Left hindlimb (tissue), 1 donor: ENCODE results near the gene ARFRP1.
"Not testable (repeated sequence)": the region's sequence is repeated elsewhere in the genome, so short reads cannot be mapped to it uniquely, and the experiment has no call there.

ENCODE experiments used
- DNase-seq: peaks from one replicate; pipeline ENCODE4 v3.0.0-alpha.2; 2018

ARFRP1 gene

DNA sequence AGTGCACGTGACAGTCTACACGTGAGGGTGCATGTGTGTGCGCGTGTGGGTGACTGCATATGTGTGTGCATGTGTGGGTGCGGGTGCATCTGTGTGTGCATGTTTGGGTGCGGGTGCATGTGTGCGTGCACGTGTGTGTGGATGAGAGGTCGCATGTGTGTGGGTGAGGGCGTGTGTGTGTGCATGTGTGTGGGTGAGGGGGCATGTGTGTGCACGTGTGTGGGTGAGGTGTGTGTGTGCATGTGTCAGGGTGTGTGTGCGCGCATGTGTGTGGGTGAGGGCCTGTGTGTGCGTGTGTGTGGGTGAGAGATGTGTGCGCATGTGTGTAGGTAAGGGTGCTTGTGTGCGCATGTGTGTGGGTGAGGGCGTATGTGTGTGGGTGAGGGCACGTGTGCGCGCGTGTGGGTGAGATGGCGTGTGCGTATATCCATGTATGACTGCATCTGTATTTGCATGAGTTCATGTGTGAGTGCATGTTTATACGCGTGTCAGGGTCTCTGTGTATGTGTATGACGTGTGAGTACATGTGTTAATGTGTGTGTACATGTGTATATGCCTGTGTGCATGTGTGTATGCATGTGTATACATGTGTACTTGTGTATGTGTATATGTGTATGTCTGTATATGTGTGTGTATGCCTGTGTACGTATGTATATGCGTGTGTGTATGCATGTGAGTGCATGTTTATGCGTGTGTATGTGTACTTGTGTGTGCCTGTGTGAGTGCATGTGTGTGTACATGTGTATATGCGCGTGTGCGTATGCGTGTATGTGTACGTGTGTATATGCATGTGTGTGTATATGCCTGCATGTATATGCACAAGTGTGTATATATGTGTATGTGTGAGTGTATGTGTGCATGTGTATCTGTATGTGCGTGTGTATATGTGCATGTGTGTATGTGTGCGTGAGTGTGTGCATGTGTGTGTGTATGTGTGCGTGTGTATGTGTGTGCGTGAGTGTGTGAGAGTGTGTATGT lies 24.6 kb upstream of the ARFRP1 start:
- no peak for DNase-seq

DNA sequence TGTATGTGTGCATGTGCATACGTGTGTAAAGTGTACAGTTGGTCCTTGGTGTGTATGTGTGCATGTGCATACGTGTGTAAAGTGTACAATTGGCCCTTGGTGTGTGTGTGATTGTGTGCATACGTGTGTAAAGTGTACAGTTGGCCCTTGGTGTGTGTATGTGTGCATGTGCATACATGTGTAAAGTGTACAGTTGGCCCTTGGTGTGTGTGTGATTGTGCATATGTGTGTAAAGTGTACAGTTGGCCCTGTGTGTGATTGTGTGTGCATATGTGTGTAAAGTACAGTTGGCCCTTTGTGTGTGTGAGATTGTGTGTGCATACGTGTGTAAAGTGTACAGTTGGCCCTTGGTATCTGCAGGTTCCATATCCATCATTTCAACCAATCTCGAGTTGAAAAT lies 23.6 kb upstream of the ARFRP1 start:
- DNase-seq: no peak

DNA sequence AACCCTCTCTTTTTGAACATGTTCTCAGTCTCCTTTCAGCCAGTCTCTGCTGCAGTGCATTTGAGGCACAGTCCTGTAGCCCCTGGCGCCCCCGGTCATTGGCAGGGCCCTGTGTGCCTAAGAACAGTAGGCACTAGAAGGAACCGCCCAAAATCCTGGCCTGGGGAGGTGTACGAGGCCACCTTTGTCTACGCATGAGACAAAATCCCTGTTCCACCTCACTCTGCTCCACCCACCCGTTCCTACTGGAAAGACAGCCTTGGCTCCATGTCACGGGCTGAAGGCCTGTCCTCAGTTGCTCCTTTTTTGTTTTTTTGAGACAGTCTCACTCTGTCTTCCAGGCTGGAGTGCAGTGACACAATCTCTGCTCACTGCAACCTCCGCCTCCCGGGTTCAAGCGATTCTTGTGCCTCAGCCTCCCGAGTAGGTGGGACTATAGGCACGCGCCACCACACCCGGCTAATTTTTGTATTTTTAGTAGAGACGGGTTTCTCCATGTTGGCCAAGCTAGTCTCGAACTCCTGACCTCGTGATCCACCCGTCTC lies 22.5 kb upstream of the ARFRP1 start:
- not testable (repeated sequence) for DNase-seq

DNA sequence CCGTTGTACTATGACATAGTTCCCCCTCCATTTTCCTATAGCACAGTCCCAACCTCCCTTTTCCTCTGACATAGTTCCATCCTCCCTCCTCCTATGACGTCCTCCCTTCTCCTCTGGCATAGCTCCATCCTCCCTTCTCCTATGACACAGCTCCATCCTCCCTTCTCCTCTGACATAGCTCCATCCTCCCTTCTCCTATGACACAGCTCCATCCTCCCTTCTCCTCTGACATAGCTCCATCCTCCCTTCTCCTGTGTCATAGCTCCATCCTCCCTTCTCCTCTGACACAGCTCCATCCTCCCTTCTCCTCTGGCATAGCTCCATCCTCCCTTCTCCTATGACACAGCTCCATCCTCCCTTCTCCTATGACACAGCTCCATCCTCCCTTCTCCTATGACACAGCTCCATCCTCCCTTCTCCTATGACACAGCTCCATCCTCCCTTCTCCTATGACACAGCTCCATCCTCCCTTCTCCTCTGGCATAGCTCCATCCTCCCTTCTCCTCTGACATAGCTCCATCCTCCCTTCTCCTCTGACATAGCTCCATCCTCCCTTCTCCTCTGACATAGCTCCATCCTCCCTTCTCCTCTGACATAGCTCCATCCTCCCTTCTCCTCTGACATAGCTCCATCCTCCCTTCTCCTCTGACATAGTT lies 15.3 kb upstream of the ARFRP1 start:
- not testable (repeated sequence) for DNase-seq

DNA sequence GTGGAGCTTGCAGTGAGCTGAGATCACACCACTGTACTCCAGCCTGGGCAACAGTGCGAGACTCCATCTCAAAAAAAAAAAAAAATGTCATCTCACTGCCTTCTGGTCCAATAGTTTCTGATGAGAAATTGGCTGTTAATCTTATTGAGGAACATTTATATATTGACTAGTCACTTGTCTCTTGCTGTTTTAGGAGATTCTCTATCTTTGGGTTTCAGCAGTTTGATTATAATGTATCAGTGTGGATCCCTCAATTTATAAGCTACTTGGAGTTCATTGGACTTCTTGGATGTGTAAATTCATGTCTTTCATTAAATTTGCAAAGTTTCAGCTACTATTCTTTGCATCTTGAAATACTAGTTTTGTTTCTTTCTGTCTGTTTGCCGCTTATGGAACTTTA lies 11.2 kb upstream of the ARFRP1 start:
- DNase-seq: no peak

DNA sequence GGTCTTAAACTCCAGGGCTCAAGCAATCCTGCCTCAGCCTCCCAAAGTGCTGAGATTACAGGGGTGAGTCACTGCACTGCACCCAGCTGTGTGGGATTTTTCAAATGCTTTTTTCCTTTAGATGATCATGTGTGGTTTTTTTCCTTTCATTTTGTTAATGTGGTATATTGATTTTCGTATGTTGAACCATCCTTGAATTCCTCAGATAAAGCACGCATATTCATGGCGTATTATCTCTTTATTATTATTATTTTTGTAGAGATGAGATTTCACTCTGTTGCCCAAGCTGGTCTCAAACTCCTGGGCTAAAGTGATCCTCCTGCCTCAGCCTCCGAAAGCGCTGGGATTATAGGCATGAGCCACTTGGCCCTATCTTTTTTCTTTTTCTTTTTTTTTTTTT lies 7.1 kb upstream of the ARFRP1 start:
- DNase-seq: no peak

DNA sequence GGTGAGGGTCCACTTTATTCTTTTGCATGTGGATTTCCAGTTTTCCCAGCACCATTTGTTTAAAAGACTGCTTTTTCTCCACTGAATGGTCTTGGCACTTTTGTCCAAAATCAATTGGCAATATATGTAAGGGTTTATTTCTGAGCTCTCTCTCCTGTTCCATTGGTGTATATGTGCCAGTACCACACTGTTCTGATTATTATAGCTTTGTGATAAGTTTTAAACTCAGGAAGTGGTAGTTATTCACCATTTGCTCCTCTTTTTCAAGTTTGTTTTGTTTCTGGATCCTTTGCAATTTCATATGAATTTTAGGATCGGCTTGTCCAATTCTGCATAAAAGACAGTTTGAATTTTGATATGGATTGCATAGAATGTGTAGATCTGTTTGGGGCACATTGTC lies 4.4 kb upstream of the ARFRP1 start:
- no peak for DNase-seq

DNA sequence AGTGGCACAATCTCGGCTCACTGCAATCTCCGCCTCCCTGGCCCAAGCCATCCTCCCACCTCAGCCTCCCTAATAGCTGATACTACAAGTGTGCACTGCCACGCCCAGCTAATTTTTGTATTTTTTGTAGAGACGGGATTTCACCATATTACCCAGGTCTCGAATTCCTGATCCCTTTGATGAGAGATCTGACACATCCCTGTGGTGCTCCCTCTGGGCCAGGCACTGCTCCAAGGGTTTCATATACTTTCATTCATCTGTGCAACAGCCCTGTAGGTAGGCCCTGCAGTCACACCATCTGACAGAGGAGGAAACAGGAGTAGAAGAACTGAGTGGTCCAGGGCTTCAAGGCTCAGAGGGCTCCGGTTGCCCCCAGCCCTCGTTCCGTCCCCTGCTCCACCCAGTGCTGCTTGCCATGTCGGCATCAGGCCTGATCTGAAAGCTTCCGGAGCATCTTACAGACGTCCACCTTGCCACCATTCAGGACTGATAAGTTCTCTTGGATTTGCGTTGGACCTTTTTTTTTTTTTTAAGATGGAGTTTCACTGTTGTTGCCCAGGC lies 3.4 kb upstream of the ARFRP1 start:
- DNase-seq: no peak

DNA sequence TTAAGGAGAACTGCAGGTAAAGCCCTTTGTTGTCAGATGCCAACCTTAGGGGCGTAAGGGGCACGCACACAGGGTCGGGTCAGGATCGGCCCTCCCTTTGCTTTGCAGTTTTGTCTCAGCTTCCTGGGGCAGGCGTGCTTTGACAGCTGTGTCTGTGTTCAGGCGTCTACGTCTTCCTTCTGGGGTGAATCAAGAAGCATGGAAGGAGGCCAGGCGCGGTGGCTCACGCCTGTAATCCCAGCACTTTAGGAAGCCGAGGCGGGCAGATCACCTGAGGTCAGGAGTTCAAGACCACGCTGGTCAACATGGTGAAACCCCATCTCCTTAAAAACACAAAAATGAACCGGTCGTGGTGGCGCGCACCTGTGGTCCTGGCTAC lies 1.4 kb upstream of the ARFRP1 start:
- DNase-seq: no peak

DNA sequence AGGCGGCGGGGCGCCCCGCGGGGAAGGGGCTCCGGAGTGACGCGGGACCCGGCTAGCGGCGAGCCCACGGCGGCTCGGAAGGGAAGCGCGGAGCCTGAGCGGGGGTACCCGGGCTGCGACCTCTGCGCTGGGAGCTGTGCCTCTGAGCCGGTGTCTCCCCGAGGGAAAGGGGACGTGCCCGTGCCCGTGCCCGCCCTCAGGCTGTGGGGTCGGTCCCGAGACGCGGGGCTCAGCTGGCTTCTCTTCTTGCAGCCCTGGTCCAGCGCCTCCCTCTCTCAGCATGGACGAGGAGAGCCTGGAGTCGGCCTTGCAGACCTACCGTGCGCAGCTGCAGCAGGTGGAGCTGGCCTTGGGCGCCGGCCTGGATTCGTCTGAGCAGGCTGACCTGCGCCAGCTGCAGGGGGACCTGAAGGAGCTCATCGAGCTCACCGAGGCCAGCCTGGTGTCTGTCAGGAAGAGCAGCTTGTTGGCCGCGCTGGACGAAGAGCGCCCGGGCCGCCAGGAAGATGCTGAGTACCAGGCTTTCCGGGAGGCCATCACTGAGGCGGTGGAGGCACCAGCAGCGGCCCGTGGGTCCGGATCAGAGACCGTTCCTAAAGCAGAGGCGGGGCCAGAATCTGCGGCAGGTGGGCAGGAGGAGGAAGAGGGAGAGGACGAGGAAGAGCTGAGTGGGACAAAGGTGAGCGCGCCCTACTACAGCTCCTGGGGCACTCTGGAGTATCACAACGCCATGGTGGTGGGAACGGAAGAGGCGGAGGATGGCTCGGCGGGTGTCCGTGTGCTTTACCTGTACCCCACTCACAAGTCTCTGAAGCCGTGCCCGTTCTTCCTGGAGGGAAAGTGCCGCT lies 749 bp upstream of the ARFRP1 start:
- DNase-seq: no peak

DNA sequence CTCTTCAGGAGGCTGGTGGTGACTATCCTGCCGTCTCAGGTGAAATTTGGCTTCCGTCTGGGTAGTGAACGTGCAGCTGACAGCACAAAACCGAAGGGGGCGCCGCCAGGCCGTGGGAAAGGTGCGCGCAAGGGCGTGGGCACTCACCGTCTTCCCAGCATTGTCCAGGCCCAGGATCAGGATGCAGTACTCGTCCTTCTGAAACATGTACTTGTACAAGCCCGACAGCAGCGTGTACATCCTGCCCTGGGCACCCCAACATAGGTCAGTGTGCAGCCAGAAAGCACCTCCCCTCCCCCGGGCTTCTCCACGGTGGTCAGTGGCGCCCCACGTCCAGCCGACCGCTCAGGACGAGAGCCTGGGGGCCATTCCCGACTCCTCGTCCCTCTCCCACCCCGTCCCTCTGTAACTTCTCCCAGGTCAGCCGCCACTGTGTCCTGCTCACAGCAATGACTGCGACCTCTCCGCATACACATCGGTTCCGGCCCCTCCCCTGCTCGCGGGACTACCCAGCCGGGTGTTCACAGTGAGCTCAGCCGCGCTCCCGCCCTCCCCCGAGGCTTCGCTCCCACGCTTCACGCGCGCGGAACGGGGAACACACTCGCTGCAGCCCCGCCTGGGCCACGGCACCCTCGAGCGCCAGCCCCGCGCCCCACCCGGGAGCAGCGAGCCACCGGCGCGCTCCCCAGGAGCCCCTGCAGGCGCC lies 771 bp downstream of the ARFRP1 start:
- peak; percentile 46 for DNase-seq

DNA sequence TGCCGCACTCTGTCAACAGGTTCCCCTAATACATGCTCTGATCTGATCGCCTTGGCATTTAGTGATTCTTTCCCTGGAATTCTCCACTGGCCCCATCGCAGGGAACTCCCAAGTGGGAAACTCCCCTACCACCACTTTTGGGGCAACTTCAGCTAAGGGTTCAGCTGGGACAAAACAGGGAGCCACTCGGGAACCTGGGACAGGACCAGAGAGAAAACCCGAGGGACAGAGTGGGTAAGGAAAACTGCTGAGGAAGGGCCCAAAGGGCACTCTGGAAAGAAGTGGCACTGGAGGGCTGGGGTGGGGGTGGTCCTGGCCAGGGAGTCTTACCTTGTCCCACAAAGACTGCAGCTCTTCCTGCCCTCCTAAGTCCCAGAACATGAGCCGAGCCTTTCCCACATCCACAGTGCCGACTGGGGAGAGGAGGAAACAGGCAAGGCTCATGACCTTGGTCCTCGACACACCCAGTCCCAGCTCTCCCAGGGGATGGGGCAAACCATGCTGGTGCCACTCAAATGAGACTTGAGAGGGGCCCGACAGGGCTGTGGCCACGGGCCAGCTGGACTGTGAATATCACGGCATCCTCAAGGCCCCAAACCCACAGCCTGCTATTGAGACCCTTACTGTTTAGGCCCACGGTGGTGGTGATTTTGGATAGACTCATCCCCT lies 1.6 kb downstream of the ARFRP1 start:
- DNase-seq: no peak

DNA sequence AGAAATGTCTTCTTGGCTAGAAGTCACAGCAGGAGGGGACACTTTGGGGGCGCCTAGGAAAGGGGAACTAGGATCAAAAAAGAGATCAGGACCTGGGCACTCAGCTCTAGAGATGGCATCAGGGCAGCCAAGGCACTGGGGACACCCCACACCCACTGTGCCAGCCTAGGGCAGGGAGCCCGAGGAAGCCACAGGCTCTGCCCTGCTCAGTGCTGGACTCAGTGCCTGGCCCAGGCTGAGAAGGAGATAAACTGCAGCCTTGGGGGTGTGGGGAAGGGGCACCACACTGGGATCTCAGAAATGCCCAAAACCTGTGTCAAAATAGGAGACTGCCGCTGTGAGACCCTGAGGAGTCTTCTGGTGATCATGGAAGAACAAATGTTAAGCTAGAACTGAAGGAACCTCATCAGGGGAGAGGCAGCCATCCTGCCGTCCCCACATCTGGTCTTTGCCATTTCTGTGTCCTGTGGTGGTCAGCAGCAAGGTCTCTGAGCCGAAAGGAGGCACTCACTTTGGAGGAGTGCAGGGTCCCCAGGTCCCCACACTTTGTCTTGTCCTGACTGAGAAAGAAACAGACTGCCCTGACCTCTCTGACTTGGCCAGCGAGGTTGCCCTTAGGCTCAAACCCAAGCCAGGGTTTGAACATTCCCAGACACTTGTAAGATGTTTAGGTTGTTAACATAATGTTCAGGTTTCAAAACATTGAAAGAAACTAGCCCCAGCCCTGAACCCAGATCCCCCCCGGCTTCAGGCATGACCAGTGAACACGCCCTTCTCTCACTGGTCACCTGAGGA lies 2.3 kb downstream of the ARFRP1 start:
- DNase-seq: no peak

DNA sequence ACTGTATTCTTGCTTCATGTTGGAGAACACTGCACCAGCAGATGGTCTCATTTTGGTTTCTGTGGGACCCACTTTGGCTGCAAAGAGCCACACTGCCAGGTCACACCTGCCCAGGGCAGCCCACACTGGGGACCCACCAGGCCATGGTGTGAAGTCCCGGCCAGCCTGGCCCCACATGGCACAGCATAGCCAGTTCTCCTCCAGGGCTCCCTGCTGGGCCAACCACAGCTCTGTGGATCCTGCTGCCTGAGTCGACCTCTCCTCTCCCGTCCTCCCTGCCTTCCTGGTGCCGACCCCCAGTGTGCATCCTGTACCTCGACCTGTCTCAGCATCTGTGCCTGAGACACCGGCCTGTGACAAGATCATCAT lies 3.0 kb downstream of the ARFRP1 start:
- DNase-seq: no peak

DNA sequence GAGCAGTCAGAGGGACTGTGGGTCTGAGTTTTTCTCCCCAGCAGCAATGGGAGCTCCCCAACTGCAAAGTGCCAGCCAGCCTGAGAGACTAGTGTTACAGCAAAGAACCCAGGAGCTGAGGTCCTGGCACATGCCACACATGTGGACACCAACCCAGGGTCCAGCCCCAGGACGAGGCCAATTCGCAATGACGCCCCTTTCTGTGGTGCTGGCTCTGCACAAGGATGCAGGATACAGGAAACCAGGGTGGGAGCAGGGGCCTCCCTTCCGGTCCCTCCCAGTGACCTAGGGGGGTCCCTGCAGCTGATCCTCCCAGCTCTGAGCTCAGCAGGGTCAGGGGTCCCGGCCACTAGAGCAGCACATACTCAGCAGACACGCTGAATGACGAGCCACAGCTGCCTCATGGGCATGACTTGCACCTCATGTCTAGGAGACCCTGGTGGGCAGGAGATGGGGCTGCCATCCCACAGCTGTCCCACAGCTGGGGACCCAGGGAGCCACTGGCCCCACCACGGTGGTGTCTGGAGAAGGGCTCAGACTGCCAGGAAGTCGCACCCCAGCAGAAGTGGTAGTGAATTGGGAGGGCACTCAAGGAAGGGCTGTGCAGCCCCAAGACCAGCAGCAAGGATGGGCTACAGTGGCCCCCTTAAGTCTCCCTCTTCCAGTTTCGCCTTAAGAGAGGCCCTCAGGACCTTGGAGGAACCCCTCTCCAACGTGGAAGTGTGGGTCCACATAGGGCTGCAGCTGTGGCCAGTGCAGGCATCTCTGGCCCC lies 3.6 kb downstream of the ARFRP1 start:
- DNase-seq: no peak

DNA sequence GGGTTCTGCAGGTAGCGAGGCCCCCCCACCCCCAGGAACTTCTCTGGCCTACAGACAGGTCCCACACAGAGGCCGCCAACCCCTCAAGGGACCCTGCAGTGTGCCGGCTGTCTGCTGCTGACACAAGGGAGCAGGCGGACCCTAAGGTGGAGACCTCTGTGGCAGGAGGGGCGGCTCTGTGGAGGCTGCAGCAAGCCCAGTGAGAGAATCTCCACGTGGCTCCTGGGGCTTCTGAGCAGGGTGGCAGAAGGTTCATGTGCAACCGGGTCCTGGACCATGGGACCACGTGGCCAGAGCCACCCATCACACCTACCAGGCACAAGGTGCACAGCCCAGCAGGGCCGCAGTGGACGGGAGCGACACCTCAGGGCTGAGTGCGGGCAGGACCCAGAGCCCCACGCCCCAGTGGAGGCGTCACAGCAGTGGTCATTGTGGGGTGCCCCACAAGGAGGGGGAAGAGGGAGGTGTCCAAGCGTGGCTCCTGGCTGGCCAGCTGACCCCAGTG lies 4.3 kb downstream of the ARFRP1 start:
- no peak for DNase-seq

DNA sequence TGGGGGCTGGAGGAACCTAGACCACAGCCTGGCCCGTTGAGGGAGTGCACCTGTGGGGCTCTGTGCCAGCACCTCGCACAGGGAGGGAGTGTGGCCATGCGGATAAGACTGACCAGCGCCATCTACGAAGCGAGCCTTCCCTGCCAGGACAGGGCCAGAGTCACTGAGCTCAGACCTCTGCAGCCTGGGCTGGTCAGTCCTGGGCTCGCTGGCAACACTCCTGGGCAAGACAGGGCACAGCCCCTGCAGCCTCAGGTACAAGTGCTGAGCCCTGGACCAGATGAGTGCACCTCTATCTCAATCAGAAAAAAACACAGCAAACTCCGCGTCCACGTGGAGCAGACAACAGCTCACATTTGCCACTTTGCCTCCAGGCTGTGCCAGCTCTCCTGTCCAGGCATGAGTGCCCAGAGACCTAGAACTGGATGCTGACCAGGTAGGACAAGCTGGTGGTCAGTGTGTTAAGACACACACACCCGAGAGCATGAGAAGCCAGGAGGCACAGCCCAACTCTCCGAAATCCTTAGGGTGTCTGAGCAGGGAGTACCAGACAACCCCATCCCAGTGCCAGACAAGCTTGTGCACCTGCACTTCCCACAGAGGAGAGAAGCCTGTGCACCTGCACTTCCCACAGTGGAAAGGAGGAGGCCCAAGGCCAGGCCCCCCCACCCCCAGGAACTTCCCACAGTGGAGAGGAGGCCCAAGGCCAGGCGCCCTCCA lies 4.9 kb downstream of the ARFRP1 start:
- no peak for DNase-seq

DNA sequence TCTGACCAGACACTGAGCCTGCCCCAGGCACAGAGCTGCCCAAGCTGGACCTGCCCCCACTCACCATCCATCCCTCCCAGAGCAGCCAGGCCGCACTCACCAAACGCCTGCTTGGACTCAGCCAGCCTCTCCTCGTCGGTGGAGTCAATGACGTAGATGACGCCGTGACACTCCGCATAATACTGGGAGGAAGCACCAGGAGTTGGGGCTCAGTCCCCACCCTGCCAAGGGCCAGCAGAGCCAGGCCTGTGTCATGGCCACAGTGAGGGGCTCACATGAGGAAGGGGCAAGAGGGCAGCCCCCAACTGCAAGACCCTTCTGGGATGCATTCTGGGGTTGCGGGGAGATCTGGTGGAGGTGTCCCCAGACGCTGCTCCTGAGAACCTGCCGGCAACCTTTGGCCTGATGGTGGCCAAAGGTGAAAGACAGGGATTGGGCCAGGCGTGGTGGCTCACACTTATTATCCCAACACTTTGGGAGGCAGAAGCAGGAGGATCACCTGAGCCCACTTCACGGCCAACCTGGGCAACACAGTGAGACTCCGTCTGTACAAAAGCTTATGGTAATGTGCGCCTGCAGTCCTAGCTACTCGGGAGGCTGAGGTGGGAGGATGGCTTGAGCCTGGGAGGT lies 5.6 kb downstream of the ARFRP1 start:
- DNase-seq: no peak
